Ovary (tissue), 9 donors: ENCODE measurements around the gene ARHGAP22. TPM values are rescaled to one million over a fixed set of nuclear protein-coding genes. Genes with fewer than 3 reads are reported as not detected.

ENCODE experiments used
- DNase-seq, 5 donors: peaks; one replicate each; pipeline ENCODE4 v3.0.0-alpha.2; 2019 to 2020
- H3K27ac ChIP-seq, 2 donors: fragments of 200-600 bp; one replicate each; pipeline versions ENCODE4 v1.5.1 to v1.8.0; 2019 to 2022
- H3K27me3 ChIP-seq: fragments of 200-600 bp; one replicate; pipeline ENCODE4 v1.8.0; 2022
- H3K36me3 ChIP-seq: fragments of 200-600 bp; sonication (generic); one replicate; pipeline ENCODE4 v1.5.1; 2019
- H3K4me1 ChIP-seq: one replicate; pipeline ENCODE4 v1.8.1; 2013; ENCODE audit warnings: mild to moderate bottlenecking, moderate library complexity; ENCODE audit not compliant: insufficient read depth
- H3K4me3 ChIP-seq: fragments of 200-600 bp; sonication (generic); one replicate; pipeline ENCODE4 v1.5.1; 2017
- H3K9me3 ChIP-seq, 2 donors: fragments of 200-600 bp in 1 of 2; sonication (generic) in 1 of 2; one replicate each; pipeline versions ENCODE4 v1.5.1 to v1.8.1; 2013 to 2019; ENCODE audit warnings: mild to moderate bottlenecking in 1 of 2, moderate library complexity in 1 of 2
- CTCF ChIP-seq, 3 donors: fragments of 450-650 bp in 2 of 3; fragments of 200-600 bp in 1 of 3; IDR thresholded peaks; one replicate each; pipeline versions ENCODE4 v1.5.1 to v1.8.0; 2016 to 2022; ENCODE audit warnings: antibody characterized with exemption in 3 of 3, mild to moderate bottlenecking in 1 of 3
- EP300 ChIP-seq: sonication (generic); formaldehyde crosslinking; IDR thresholded peaks from one replicate; pipeline ENCODE4 v1.6.1; 2017; ENCODE audit warnings: antibody characterized with exemption
- POLR2A ChIP-seq: fragments of 450-650 bp; IDR thresholded peaks from one replicate; pipeline ENCODE4 v1.6.1; 2017; ENCODE audit warnings: antibody characterized with exemption, mild to moderate bottlenecking, moderate library complexity
- WGBS, 3 donors: extraction: QIAGEN DNeasy Blood & Tissue Kit in 1 of 3; methylation state at CpG; one replicate each; pipeline versions ENCODE4 v1.1.5 to v1.1.7; 2013 to 2017; 5-methylcytosine and 5-hydroxymethylcytosine counted together
- intact Hi-C, 4 donors: fragments of 100-400 bp; cut with DNase I; formaldehyde crosslinking; loops; one replicate each; pipeline versions ENCODE4 v1.11.0 to v1.15.1; 2022 to 2023
- polyA plus RNA-seq, 2 donors: library from polyadenylated mRNA; stranded (reverse); fragments of 200-250 nt in 1 of 2; fragments of 350-450 nt in 1 of 2; fragmentation: Illumina TruSeq in 1 of 2; extraction: RNeasy Lipid Tissue Mini Kit (QIAGEN cat#74804) in 1 of 2; gene quantifications; one replicate each; pipeline ENCODE4 v1.2.3, GENCODE V29; 2013 to 2014
- small RNA-seq: library from RNA; depleted of rRNA; stranded (forward); fragments of <200 nt; gene quantifications from one replicate; pipeline ENCODE3, GENCODE V24; 2016
- total RNA-seq, 7 donors: library from RNA; depleted of rRNA in 2 of 7; stranded (reverse); fragments of >200 nt in 2 of 7; fragmentation: NEBNext Ultra II Directional in 3 of 7; extraction: Animal tissue kit (Norgen Biotek cat#: 25700) in 3 of 7; gene quantifications; one replicate each; pipeline versions ENCODE4 v1.1.0 to v1.2.4, GENCODE V29; 2016 to 2023
- donor health status: DM: no; HTN: no; CAD: no; lungs with moderate emphysema.
- donor health status: DM: no; HTN: no; CAD: no.
- donor health status: Bipolar disorder and iron deficiency.
- donor health status: DM: yes; HTN: yes; CAD: no.
- donor health status: DM: no; HTN: no; CAD: no.
- donor health status: DM: yes; HTN: yes; CAD: no.

ARHGAP22 gene
- total and polyA plus RNA-seq, 9 donors: 3.9 to 14.3 (median 5.7) TPM

GRCh38 chr10:48399551-48399950, 205.3 kb downstream of the ARHGAP22 start:
- Histone ChIP-seq H3K36me3 (no peaks in the 10 kb centered on the region), H3K4me1 (peaks cover 6% of the 10 kb centered on the region), H3K9me3 (no peaks in the 10 kb centered on the region), H3K27me3 (no peaks in the 10 kb centered on the region), H3K27ac (no peak overlapping the region), H3K4me3 (no peak overlapping the region)
- TF ChIP-seq CTCF (IDR thresholded peaks at IDR 0.05): no peak
- no peak for TF ChIP-seq POLR2A
- TF ChIP-seq EP300: no peak
- WGBS, 3 donors: 95 to 98% (median 97%) methylated on average over 1 of the region's 1 CpG
- no peak for DNase-seq
- intact Hi-C loops: no loop called here

GRCh38 chr10:48399056-48399541, 205.8 kb downstream of the ARHGAP22 start:
- Histone ChIP-seq H3K4me3 (no peak overlapping the region), H3K36me3 (no peaks in the 10 kb centered on the region), H3K27me3 (no peaks in the 10 kb centered on the region), H3K9me3 (no peaks in the 10 kb centered on the region), H3K27ac (no peak overlapping the region), H3K4me1 (peaks cover 6% of the 10 kb centered on the region)
- TF ChIP-seq EP300 (no peak), POLR2A (no peak), CTCF (IDR thresholded peaks at IDR 0.05) (no peak)
- no peak for DNase-seq
- WGBS, 3 donors: 84 to 93% (median 91%) methylated on average over 5 of the region's 5 CpGs
- intact Hi-C loops: no loop called here

- TF ChIP-seq CTCF (IDR thresholded peaks at IDR 0.05): no peak
- no peak for TF ChIP-seq POLR2A
- no peak for TF ChIP-seq EP300
- intact Hi-C loops: no loop called here
- H3K36me3 ChIP-seq: no peaks in the 10 kb centered on the region
- DNase-seq: no peak
- peaks cover 6% of the 10 kb centered on the region for H3K4me1 ChIP-seq
- H3K27ac ChIP-seq: no peak overlapping the region
- no peaks in the 10 kb centered on the region for H3K27me3 ChIP-seq
- WGBS, 3 donors: 78 to 88% (median 86%) methylated on average over 4 of the region's 4 CpGs
- H3K4me3 ChIP-seq: no peak overlapping the region
- H3K9me3 ChIP-seq: no peaks in the 10 kb centered on the region
These were observed 206.6 kb downstream of the ARHGAP22 start for GRCh38 chr10:48398261-48398660.

Small RNA genes lying within 50 kb of the gene (small RNA-seq; reads per million reads assigned to genes)
- gene AC016397.1: not detected

Other genes with a start within 250 kb of the ARHGAP22 start
- gene WDFY4, start 79.8 kb upstream of the ARHGAP22 start, total RNA-seq: 1 to 10 TPM in 6 of 7 donors, under 1 TPM in 1; 0.72 to 4.2 (median 1.7) TPM
- 1 to 10 TPM in 1 of 2 donors, under 1 TPM in 1; 0.54 to 1.8 TPM for gene WDFY4, start 79.8 kb upstream of the ARHGAP22 start, polyA plus RNA-seq